ENCODE data around the gene SKIL. TPM values are rescaled to one million over a fixed set of nuclear protein-coding genes. Genes with fewer than 3 reads are reported as not detected.

SKIL gene
- total RNA-seq, 1 experiment from 2014 or later: 35.0 TPM

- ChIA-PET CTCF (no interaction called here), POLR2A (ENCODE audit: unreplicated experiment) (no interaction called here)
- Histone ChIP-seq H3F3A (ENCODE audit: low read length, unreplicated experiment) (no peaks in the 10 kb centered on the region), H3K4me2 (ENCODE audit: low read length) (no peak overlapping the region), H3K27ac (ENCODE audit: low read length) (no peak overlapping the region), H3K4me1 (ENCODE audit: insufficient read depth, low read length) (peaks cover 12% of the 10 kb centered on the region), H2AFZ (ENCODE audit: low read length) (no peak overlapping the region), H4K20me1 (ENCODE audit: low read length) (no peaks in the 10 kb centered on the region), H3K9ac (ENCODE audit: low read length) (no peak overlapping the region), H3K9me2 (replicated peaks; ENCODE audit: low read length) (no peaks in the 10 kb centered on the region), H3K36me3 (ENCODE audit: low read depth, low read length) (peaks cover under 1% of the 10 kb centered on the region; the same call in 1 of the 2 replicates), H3K4me3 (ENCODE audit: low read length) (no peak overlapping the region), H3K79me2 (ENCODE audit: low read length) (peaks cover 95% of the 10 kb centered on the region), H3K9me3 (ENCODE audit: low read length) (no peaks in the 10 kb centered on the region), H3K27me3 (ENCODE audit: low read length) (no peaks in the 10 kb centered on the region)
- no peak for DNase-seq
- no peak for ATAC-seq
- no TSS peak for BruUV-seq (replicated peaks)
- no peak for TF ChIP-seq EZH2 (IDR thresholded peaks at IDR 0.05; ENCODE audit: low read length, unreplicated experiment)
- TF ChIP-seq CTCF (conservative IDR thresholded peaks at IDR 0.05; ENCODE audit: low read depth, low read length): no peak
- no peak for TF ChIP-seq EZH2phosphoT487 (IDR thresholded peaks at IDR 0.05; ENCODE audit: borderline replicate concordance, low read length)
- intact Hi-C loops (cut with micrococcal nuclease): no loop called here
Observed at GRCh38 chr3:170367797-170368196, 10.3 kb downstream of the SKIL start.

- Histone ChIP-seq H3K4me2 (ENCODE audit: low read length) (no peak overlapping the region), H3K9me3 (ENCODE audit: low read length) (no peaks in the 10 kb centered on the region), H3K9me2 (replicated peaks; ENCODE audit: low read length) (no peaks in the 10 kb centered on the region), H3K36me3 (ENCODE audit: low read depth, low read length) (no peaks in the 10 kb centered on the region), H4K20me1 (ENCODE audit: low read length) (no peaks in the 10 kb centered on the region), H3K9ac (ENCODE audit: low read length) (no peak overlapping the region), H3K27ac (ENCODE audit: low read length) (no peak overlapping the region), H3K79me2 (ENCODE audit: low read length) (peaks cover 91% of the 10 kb centered on the region), H3K27me3 (ENCODE audit: low read length) (no peaks in the 10 kb centered on the region), H3F3A (ENCODE audit: low read length, unreplicated experiment) (no peaks in the 10 kb centered on the region), H3K4me1 (ENCODE audit: insufficient read depth, low read length) (peaks cover 12% of the 10 kb centered on the region), H2AFZ (ENCODE audit: low read length) (no peak overlapping the region), H3K4me3 (ENCODE audit: low read length) (no peak overlapping the region)
- BruUV-seq (replicated peaks): no TSS peak
- TF ChIP-seq CTCF (conservative IDR thresholded peaks at IDR 0.05; ENCODE audit: low read depth, low read length): no peak; the same call in 1 of the 2 replicates
- TF ChIP-seq EZH2 (IDR thresholded peaks at IDR 0.05; ENCODE audit: low read length, unreplicated experiment): no peak
- no peak for TF ChIP-seq EZH2phosphoT487 (IDR thresholded peaks at IDR 0.05; ENCODE audit: borderline replicate concordance, low read length)
- DNase-seq: peak; percentile 30
- no peak for ATAC-seq
- ChIA-PET CTCF (interaction anchor here (0.5 to 1.0 kb wide), 3 partner anchors 12 to 324 kb away, joined by 4 to 5 read pairs (median 4); no protein-coding TSS in a partner anchor), POLR2A (ENCODE audit: unreplicated experiment) (no interaction called here)
- intact Hi-C loops (cut with micrococcal nuclease): loop anchor here (1.0 kb wide), 1 partner anchor 59 kb away; no protein-coding TSS in a partner anchor
Observed at GRCh38 chr3:170368921-170369320, 11.4 kb downstream of the SKIL start.

- H3K9me2 ChIP-seq (replicated peaks; ENCODE audit: low read length): no peaks in the 10 kb centered on the region
- no peaks in the 10 kb centered on the region for H3K27me3 ChIP-seq (ENCODE audit: low read length)
- POLR2A ChIA-PET (ENCODE audit: unreplicated experiment): no interaction called here
- H3K4me1 ChIP-seq (ENCODE audit: insufficient read depth, low read length): no peaks in the 10 kb centered on the region
- intact Hi-C loops (cut with micrococcal nuclease): no loop called here
- H3K79me2 ChIP-seq (ENCODE audit: low read length): peaks cover 79% of the 10 kb centered on the region
- H3F3A ChIP-seq (ENCODE audit: low read length, unreplicated experiment): no peaks in the 10 kb centered on the region
- no peak overlapping the region for H3K9ac ChIP-seq (ENCODE audit: low read length)
- H3K4me2 ChIP-seq (ENCODE audit: low read length): no peak overlapping the region
- no peak overlapping the region for H3K4me3 ChIP-seq (ENCODE audit: low read length)
- no peaks in the 10 kb centered on the region for H4K20me1 ChIP-seq (ENCODE audit: low read length)
- ATAC-seq (no peak), DNase-seq (no peak)
- H2AFZ ChIP-seq (ENCODE audit: low read length): no peak overlapping the region
- TF ChIP-seq EZH2phosphoT487 (IDR thresholded peaks at IDR 0.05; ENCODE audit: borderline replicate concordance, low read length) (no peak), CTCF (conservative IDR thresholded peaks at IDR 0.05; ENCODE audit: low read depth, low read length) (no peak), EZH2 (IDR thresholded peaks at IDR 0.05; ENCODE audit: low read length, unreplicated experiment) (no peak)
- no peaks in the 10 kb centered on the region for H3K36me3 ChIP-seq (ENCODE audit: low read depth, low read length)
- H3K9me3 ChIP-seq (ENCODE audit: low read length): no peaks in the 10 kb centered on the region
- BruUV-seq (replicated peaks): no TSS peak
- no peak overlapping the region for H3K27ac ChIP-seq (ENCODE audit: low read length)
- CTCF ChIA-PET: no interaction called here
Observed at GRCh38 chr3:170372190-170372879, 14.8 kb downstream of the SKIL start.

Data from PC-3 (cell line).